Hepatocyte (in vitro differentiated cells): ENCODE measurements around the gene LITAFD. TPM values are rescaled to one million over a fixed set of nuclear protein-coding genes. Genes with fewer than 3 reads are reported as not detected.

Experiments
- DNase-seq: peaks from one replicate; pipeline ENCODE4 v3.0.0-alpha.2; 2016; ENCODE audit warnings: low spot score
- H2AFZ ChIP-seq: fragments of 200-600 bp; sonication (generic); 2 replicates; pipeline ENCODE4 v1.6.0; 2016; ENCODE audit warnings: antibody characterized with exemption, mild to moderate bottlenecking
- H3K27ac ChIP-seq: fragments of 200-600 bp; sonication (generic); 2 replicates; pipeline ENCODE4 v1.5.1; 2016; ENCODE audit warnings: mild to moderate bottlenecking
- H3K27me3 ChIP-seq: fragments of 200-600 bp; sonication (generic); 2 replicates; pipeline ENCODE4 v1.6.1; 2016
- H3K36me3 ChIP-seq: fragments of 200-600 bp; sonication (generic); replicated peaks from 2 replicates; pipeline ENCODE4 v1.5.1; 2016; ENCODE audit warnings: low read depth; ENCODE audit not compliant: insufficient read depth
- H3K4me1 ChIP-seq: fragments of 200-600 bp; sonication (generic); 2 replicates; pipeline ENCODE4 v1.5.1; 2016; ENCODE audit warnings: mild to moderate bottlenecking, moderate library complexity; ENCODE audit not compliant: insufficient read depth
- H3K4me2 ChIP-seq: fragments of 200-600 bp; sonication (generic); 2 replicates; pipeline ENCODE4 v1.6.0; 2016
- H3K4me3 ChIP-seq: fragments of 200-600 bp; sonication (generic); 2 replicates; pipeline ENCODE4 v1.5.1; 2016; ENCODE audit warnings: mild to moderate bottlenecking
- H3K79me2 ChIP-seq: fragments of 200-600 bp; sonication (generic); 2 replicates; pipeline ENCODE4 v1.6.0; 2017; ENCODE audit warnings: mild to moderate bottlenecking
- H3K9me2 ChIP-seq: fragments of 200-600 bp; sonication (generic); replicated peaks from 2 replicates; pipeline ENCODE4 v1.6.0; 2017; ENCODE audit warnings: mild to moderate bottlenecking; ENCODE audit not compliant: insufficient read depth
- H3K9me3 ChIP-seq: fragments of 200-600 bp; sonication (generic); 2 replicates; pipeline ENCODE4 v1.5.1; 2016; ENCODE audit warnings: low read depth, mild to moderate bottlenecking
- H4K20me1 ChIP-seq: fragments of 200-600 bp; sonication (generic); 2 replicates; pipeline ENCODE4 v1.6.0; 2016; ENCODE audit warnings: mild to moderate bottlenecking; ENCODE audit not compliant: insufficient read depth, poor library complexity, severe bottlenecking
- CTCF ChIP-seq: fragments of 200-600 bp; sonication (generic); IDR thresholded peaks from 2 replicates; pipeline ENCODE4 v1.5.1; 2016; ENCODE audit warnings: antibody characterized with exemption, mild to moderate bottlenecking; ENCODE audit not compliant: poor library complexity
- EZH2 ChIP-seq: fragments of 200-600 bp; sonication (generic); IDR thresholded peaks from 2 replicates; pipeline ENCODE4 v1.6.1; 2016; ENCODE audit warnings: antibody characterized with exemption, mild to moderate bottlenecking, borderline replicate concordance
- EZH2phosphoT487 ChIP-seq: fragments of 200-600 bp; sonication (generic); IDR thresholded peaks from one replicate; pipeline ENCODE4 v1.6.1; 2018; ENCODE audit warnings: antibody characterized with exemption, mild to moderate bottlenecking, low read depth, moderate library complexity; ENCODE audit not compliant: unreplicated experiment, severe bottlenecking
- WGBS: methylation state at CpG from one replicate; pipeline ENCODE4 v1.1.6; 2016; ENCODE audit warnings: low lambda C conversion rate; ENCODE audit errors: missing lambda C conversion rate; 5-methylcytosine and 5-hydroxymethylcytosine counted together
- polyA plus RNA-seq: library from polyadenylated mRNA; unstranded; fragments of >200 nt; fragmentation: Nextera tagmentation; extraction: Ambion mirVana; gene quantifications from 2 replicates; pipeline ENCODE4 v1.2.1, GENCODE V29; 2016
- total RNA-seq: library from RNA; depleted of rRNA; stranded (reverse); fragments of >200 nt; gene quantifications from 2 replicates; pipeline ENCODE4 v1.2.3, GENCODE V29; 2014

The LITAFD gene
- total and polyA plus RNA-seq, 2 experiments from 2014 or later = not detected

- Histone ChIP-seq H3K9me3 (no peaks in the 10 kb centered on the region), H4K20me1 (peaks cover 6% of the 10 kb centered on the region), H3K27ac (no peak overlapping the region), H3K79me2 (peaks cover 37% of the 10 kb centered on the region), H2AFZ (no peak overlapping the region), H3K36me3 (peaks cover 8% of the 10 kb centered on the region), H3K4me3 (no peak overlapping the region), H3K4me1 (no peaks in the 10 kb centered on the region), H3K9me2 (no peaks in the 10 kb centered on the region), H3K27me3 (no peaks in the 10 kb centered on the region), H3K4me2 (no peak overlapping the region)
- 86% methylated on average over 13 of the region's 13 CpGs for WGBS
- TF ChIP-seq CTCF (peak; percentile 45), EZH2 (no peak), EZH2phosphoT487 (no peak)
- DNase-seq = peak; percentile 44
Measured at GRCh38 chr16:8905168-8905762, 23.1 kb downstream of the LITAFD start.

- Histone ChIP-seq H3K9me2 (no peaks in the 10 kb centered on the region), H3K4me1 (peaks cover 5% of the 10 kb centered on the region), H2AFZ (no peak overlapping the region), H3K4me3 (no peak overlapping the region), H4K20me1 (peaks cover 13% of the 10 kb centered on the region), H3K79me2 (peaks cover 38% of the 10 kb centered on the region), H3K27me3 (no peaks in the 10 kb centered on the region), H3K4me2 (no peak overlapping the region), H3K36me3 (peaks cover 8% of the 10 kb centered on the region), H3K9me3 (no peaks in the 10 kb centered on the region), H3K27ac (no peak overlapping the region)
- no peak for DNase-seq
- WGBS = 91% methylated on average over 13 of the region's 14 CpGs
- TF ChIP-seq CTCF (peak; percentile 28), EZH2phosphoT487 (no peak), EZH2 (no peak)
Measured at GRCh38 chr16:8905795-8906591, 23.8 kb downstream of the LITAFD start.

- peaks cover 8% of the 10 kb centered on the region for H3K36me3 ChIP-seq
- no peaks in the 10 kb centered on the region for H3K9me2 ChIP-seq
- no peak overlapping the region for H3K4me3 ChIP-seq
- no peak overlapping the region for H3K4me2 ChIP-seq
- H4K20me1 ChIP-seq = peaks cover 18% of the 10 kb centered on the region
- no peak for DNase-seq
- no peaks in the 10 kb centered on the region for H3K9me3 ChIP-seq
- 97% methylated on average over 4 of the region's 4 CpGs for WGBS
- peaks cover 38% of the 10 kb centered on the region for H3K79me2 ChIP-seq
- H3K27ac ChIP-seq = no peak overlapping the region
- TF ChIP-seq EZH2phosphoT487 (no peak), CTCF (no peak), EZH2 (no peak)
- H3K27me3 ChIP-seq = no peaks in the 10 kb centered on the region
- H2AFZ ChIP-seq = no peak overlapping the region
- peaks cover 11% of the 10 kb centered on the region for H3K4me1 ChIP-seq
Measured at GRCh38 chr16:8907096-8907495, 24.9 kb downstream of the LITAFD start.
